CD4-positive, alpha-beta memory T cell (primary cell): Measurements from ENCODE around the gene SCO2. TPM values are rescaled to one million over a fixed set of nuclear protein-coding genes. Genes with fewer than 3 reads are reported as not detected.

Experiments used
- CTCF ChIA-PET: fragments of 350-600 bp; sonication (Branson Sonifier 250); formaldehyde crosslinking; loops from one replicate; lab custom pipeline; 2021; ENCODE audit warnings: inconsistent platforms; ENCODE audit not compliant: partially characterized antibody; lab: Charles Lee
- POLR2A ChIA-PET: fragments of 350-600 bp; sonication (Branson Sonifier 250); formaldehyde crosslinking; loops from one replicate; lab custom pipeline; 2021; ENCODE audit not compliant: partially characterized antibody; lab: Charles Lee
- DNase-seq, 5 donors: peaks; one replicate each; pipeline versions ENCODE4 v3.0.0 to v3.0.0-alpha.2; 2020 to 2022; ENCODE audit warnings: mixed read lengths in 1 of 5
- H3K27ac ChIP-seq: one replicate; pipeline ENCODE4 v1.7.0; 2013; ENCODE audit warnings: low read depth, low read length
- H3K27me3 ChIP-seq: 2 replicates; pipeline ENCODE4 v1.7.0; 2013; ENCODE audit warnings: mild to moderate bottlenecking, low read length, moderate library complexity; ENCODE audit not compliant: insufficient read depth
- H3K36me3 ChIP-seq: 2 replicates; pipeline ENCODE4 v1.7.0; 2013; ENCODE audit warnings: mild to moderate bottlenecking, low read length, moderate library complexity; ENCODE audit not compliant: insufficient read depth
- H3K4me1 ChIP-seq: 2 replicates; pipeline ENCODE4 v1.7.0; 2013; ENCODE audit warnings: mild to moderate bottlenecking, low read length, moderate library complexity; ENCODE audit not compliant: insufficient read depth
- H3K4me3 ChIP-seq, 2 donors: one replicate each; pipeline ENCODE4 v1.7.0; 2013; ENCODE audit warnings: low read length in 2 of 2, mild to moderate bottlenecking in 1 of 2
- H3K9me3 ChIP-seq, 2 donors: one replicate each; pipeline ENCODE4 v1.7.0; 2013; ENCODE audit warnings: low read length in 2 of 2, control low read depth in 1 of 2; ENCODE audit not compliant: control insufficient read depth in 1 of 2
- H3K27ac Mint-ChIP-seq, 7 donors: one replicate each; pipeline ENCODE4 v1.8.0; 2020 to 2021; ENCODE audit warnings: mixed read lengths in 7 of 7, mild to moderate bottlenecking in 6 of 7, inconsistent platforms in 3 of 7, moderate library complexity in 3 of 7
- H3K27me3 Mint-ChIP-seq, 2 donors: one replicate each; pipeline ENCODE4 v1.8.0; 2020 to 2021; ENCODE audit warnings: mixed read lengths in 2 of 2
- H3K36me3 Mint-ChIP-seq, 2 donors: one replicate each; pipeline ENCODE4 v1.8.0; 2020 to 2021; ENCODE audit warnings: mixed read lengths in 2 of 2, inconsistent platforms in 1 of 2, mild to moderate bottlenecking in 1 of 2
- H3K4me1 Mint-ChIP-seq, 4 donors: one replicate each; pipeline ENCODE4 v1.8.0; 2020 to 2021; ENCODE audit warnings: mixed read lengths in 4 of 4, mild to moderate bottlenecking in 1 of 4
- H3K4me3 Mint-ChIP-seq, 8 donors: one replicate each; pipeline ENCODE4 v1.8.0; 2020 to 2021; ENCODE audit warnings: mixed read lengths in 8 of 8, mild to moderate bottlenecking in 7 of 8, moderate library complexity in 6 of 8, inconsistent platforms in 3 of 8
- H3K9me3 Mint-ChIP-seq, 8 donors: one replicate each; pipeline ENCODE4 v1.8.0; 2020 to 2021; ENCODE audit warnings: mixed read lengths in 8 of 8, mild to moderate bottlenecking in 5 of 8, inconsistent platforms in 3 of 8, moderate library complexity in 1 of 8
- intact Hi-C: fragments of 100-400 bp; cut with micrococcal nuclease; formaldehyde crosslinking; loops from one replicate; pipeline ENCODE4 v1.15.1; 2023
- polyA plus RNA-seq, 2 donors: library from polyadenylated mRNA; unstranded; fragments of 300-500 nt; fragmentation: Illumina TruSeq; gene quantifications; one replicate each; pipeline ENCODE4 v1.2.3, GENCODE V29; 2021
- total RNA-seq, 2 experiments: library from RNA; stranded (reverse); gene quantifications; one replicate each; pipeline ENCODE4 v1.2.3, GENCODE V29; 2021

The SCO2 gene
- total and polyA plus RNA-seq, 4 experiments from 2014 or later, result 3.6 to 8.1 TPM; not detected in 2

DNA sequence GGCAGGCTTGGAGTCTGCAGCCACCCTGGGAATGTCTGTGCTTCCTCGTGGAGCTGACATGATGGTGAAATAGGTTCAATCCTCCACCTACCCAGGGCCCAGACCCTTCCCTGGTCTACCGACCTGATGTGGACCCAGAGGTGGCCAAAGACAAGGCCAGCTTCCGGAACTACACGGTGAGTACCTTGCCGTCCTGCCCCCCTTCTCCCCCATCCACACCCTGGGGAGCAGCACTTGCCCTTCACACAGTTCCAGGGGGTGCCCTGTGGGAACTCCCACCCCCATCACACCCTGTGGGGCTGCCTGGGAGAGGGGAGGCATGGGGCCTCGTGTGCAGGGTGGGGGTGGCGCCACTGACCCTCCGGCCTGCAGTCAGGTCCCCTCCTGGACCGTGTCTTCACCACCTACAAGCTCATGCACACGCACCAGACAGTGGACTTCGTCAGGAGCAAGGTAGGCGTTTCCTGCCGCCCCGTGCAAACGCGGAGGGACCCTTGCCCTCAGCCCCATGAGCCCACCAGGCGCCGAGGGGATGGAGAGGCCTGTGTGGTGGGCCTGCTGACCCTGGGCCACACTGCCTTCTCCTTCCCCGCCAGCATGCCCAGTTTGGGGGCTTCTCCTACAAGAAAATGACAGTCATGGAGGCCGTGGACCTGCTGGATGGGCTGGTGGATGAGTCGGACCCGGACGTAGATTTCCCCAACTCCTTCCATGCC, 38.0 kb downstream of the SCO2 start:
- H3K27me3 ChIP-seq, result no peaks in the 10 kb centered on the region
- no peaks in the 10 kb centered on the region for H3K36me3 ChIP-seq
- no peak for DNase-seq
- Mint-ChIP-seq H3K4me3 (no peak overlapping the region), H3K36me3 (no peaks in the 10 kb centered on the region), H3K27ac (no peak overlapping the region), H3K9me3 (no peaks in the 10 kb centered on the region), H3K27me3 (no peaks in the 10 kb centered on the region), H3K4me1 (peaks cover 5 to 13% (median 6%) of the 10 kb centered on the region in 4 donors)
- H3K4me1 ChIP-seq, result peaks cover 8% of the 10 kb centered on the region
- ChIA-PET CTCF (interaction anchor here (0.8 to 2.2 kb wide), 2 partner anchors 9 to 10 kb away, joined by 3 to 8 read pairs; no protein-coding TSS in a partner anchor), POLR2A (no interaction called here)
- intact Hi-C loops, result no loop called here
- H3K4me3 ChIP-seq, result no peak overlapping the region
- no peak overlapping the region for H3K27ac ChIP-seq
- H3K9me3 ChIP-seq, result no peaks in the 10 kb centered on the region

DNA sequence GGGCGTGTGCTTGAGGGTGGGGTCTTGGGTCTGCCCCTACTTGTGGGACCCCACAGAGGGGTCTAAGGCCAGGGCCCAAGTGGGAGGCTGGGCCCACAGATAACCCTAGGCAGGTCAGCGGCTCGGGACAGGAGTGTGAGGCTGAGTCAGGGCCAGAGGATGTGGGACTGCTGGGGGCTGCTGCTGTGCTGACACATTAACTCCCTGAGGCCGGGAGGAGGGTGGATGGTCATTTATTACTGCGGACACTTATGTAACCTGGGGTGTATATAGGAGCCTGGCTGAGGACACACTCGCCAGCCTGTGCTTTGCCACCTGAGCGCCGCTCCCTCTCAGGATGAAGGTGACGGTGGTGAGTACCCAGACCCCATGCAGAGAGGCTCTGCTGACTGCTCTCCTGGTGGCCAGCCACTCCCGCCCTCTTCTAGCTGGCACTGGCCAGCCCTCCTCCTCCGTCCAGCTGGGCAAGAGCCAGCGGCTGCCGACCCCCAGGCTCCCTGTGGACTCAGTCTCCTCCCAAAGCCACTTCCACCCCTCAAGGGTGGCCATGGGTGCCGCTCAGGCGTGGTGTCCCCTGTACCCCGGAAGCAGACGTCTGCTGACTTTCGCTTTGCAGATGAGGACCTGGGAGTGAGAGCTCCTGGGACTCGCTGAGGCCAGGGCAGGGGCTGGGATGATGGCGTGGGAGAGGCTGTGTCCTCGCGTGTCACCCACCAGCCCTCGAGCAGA, 38.7 kb downstream of the SCO2 start, which contains the start of gene MIOX:
MIOX (plus strand) TSS at position 299 of the 729 bp plus-strand sequence; CDS start at position 338, 39 bp downstream.
- ChIA-PET POLR2A (no interaction called here), CTCF (interaction anchor here (0.8 to 2.2 kb wide), 2 partner anchors 8 to 11 kb away, joined by 3 to 8 read pairs; no protein-coding TSS in a partner anchor)
- Histone ChIP-seq H3K36me3 (no peaks in the 10 kb centered on the region), H3K27me3 (no peaks in the 10 kb centered on the region), H3K4me1 (peaks cover 15% of the 10 kb centered on the region), H3K9me3 (no peaks in the 10 kb centered on the region), H3K27ac (no peak within 1 kb of the TSS), H3K4me3 (no peak within 1 kb of the TSS)
- H3K4me1 Mint-ChIP-seq, result peaks cover 5 to 13% (median 6%) of the 10 kb centered on the region in 4 donors
- no peaks in the 10 kb centered on the region for H3K9me3 Mint-ChIP-seq
- H3K4me3 Mint-ChIP-seq, result no peak within 1 kb of the TSS
- H3K36me3 Mint-ChIP-seq, result no peaks in the 10 kb centered on the region
- DNase-seq, result no peak
- intact Hi-C loops, result no loop called here
- H3K27ac Mint-ChIP-seq, result peak within 1 kb of the TSS in 2 of 7 donors; percentile 4 to 30
- no peaks in the 10 kb centered on the region for H3K27me3 Mint-ChIP-seq

DNA sequence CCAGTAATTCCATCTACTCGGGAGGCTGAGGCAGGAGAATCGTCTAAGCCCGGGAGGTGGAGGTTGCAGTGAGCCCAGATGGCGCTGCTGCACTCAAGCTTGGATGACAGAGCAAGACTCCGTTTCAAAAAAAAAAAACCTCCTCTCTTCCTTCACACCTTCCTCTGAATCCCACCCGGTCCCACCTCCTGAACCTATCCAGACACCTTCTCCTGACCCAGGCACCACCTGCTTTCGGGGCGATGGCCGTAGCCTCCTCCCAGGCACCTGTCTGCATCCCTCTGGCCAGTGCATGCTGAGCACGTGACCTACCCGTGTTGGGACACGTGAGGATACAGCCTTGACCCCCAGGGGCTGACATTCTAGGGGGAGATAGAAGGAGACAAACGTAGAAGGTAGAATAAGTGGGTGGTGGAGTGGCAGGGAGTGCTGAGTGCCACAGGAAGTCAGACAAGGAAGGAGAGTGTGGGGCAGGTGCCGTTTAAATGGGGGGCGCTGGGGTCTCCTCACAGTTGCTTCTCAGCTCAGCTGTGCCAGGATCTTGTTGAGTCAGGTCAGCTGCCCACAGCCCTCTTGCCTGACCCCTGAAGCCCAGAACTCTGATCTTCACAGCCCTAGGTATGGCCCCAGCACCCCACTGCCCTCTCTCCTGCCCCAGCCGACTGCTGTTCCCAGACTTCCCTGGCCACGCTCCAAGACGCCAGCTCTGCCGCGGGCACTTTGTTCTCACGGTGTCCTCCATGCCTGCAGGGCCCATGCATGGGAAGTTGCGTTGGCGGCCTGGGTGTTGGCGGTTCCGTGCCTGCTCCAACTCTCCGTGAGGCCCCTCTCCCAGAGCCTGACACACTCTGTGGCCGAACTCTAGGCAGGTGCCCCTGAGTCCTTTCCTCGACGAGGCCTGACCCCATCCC, 39.9 kb downstream of the SCO2 start:
- H3K27ac Mint-ChIP-seq, result peak overlapping the region in 1 of 7 donors; percentile 30
- no peak overlapping the region for H3K4me3 ChIP-seq
- H3K4me3 Mint-ChIP-seq, result peak overlapping the region in 1 of 8 donors; percentile 7
- no peaks in the 10 kb centered on the region for H3K27me3 ChIP-seq
- no peaks in the 10 kb centered on the region for H3K27me3 Mint-ChIP-seq
- H3K27ac ChIP-seq, result no peak overlapping the region
- no peaks in the 10 kb centered on the region for H3K9me3 Mint-ChIP-seq
- intact Hi-C loops, result no loop called here
- DNase-seq, result no peak
- no peaks in the 10 kb centered on the region for H3K9me3 ChIP-seq
- CTCF ChIA-PET, result interaction anchor here (0.9 to 2.2 kb wide), 2 partner anchors 12 to 13 kb away, joined by 5 to 8 read pairs; no protein-coding TSS in a partner anchor
- peaks cover 11% of the 10 kb centered on the region for H3K4me1 ChIP-seq
- H3K36me3 Mint-ChIP-seq, result no peaks in the 10 kb centered on the region
- peaks cover 0 to 7% (median 2%) of the 10 kb centered on the region in 4 donors for H3K4me1 Mint-ChIP-seq
- H3K36me3 ChIP-seq, result no peaks in the 10 kb centered on the region
- POLR2A ChIA-PET, result no interaction called here

DNA sequence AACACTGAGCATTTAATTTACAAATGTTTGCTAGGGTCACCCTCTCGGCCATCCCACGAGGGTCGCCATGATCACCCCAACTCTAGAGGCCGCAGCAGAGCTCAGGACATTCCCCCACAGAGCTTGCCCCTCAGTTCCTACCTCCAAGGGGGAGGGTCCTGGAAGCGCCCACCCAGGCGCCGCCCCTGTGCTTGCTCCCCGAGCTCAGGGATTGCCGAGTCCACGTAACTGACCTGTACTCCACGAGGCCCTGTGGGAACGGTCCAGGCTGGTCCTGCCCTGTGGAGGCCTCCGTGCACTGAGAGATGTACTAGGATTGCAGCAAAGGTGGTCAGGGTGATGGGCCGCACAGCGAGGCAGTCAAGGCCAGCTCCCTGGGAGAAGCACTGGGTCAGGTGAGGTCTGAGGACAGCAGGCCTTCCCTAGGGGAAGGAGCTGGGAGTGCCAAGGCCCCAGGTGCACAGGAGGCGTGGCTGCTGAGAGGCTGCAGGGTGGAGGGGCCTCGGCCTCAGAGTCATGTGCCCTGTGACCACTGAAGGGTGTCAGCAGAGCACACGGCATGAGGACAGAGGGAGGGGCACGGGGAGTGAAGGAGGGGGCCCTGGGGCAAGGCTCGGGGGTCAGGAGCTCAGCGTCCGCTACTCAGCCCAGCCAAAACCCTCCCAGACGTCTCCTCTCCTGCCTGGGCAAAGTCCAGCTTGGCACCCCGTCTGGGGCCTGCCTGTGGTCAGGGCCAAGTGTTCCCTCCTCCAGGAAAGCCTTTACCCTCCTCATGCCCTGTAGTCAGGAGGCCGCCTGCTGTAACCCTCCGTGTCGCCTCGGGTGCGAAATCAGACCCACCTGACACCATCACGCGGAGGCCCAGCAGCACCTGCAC, 41.2 kb downstream of the SCO2 start:
- no peak for DNase-seq
- peak overlapping the region in 3 of 8 donors; percentile 21 to 48 (median 46) for H3K4me3 Mint-ChIP-seq

GRCh38 chr22:50483556-50483955, 41.8 kb downstream of the SCO2 start:
- Histone ChIP-seq H3K27me3 (no peaks in the 10 kb centered on the region), H3K4me3 (no peak overlapping the region), H3K36me3 (no peaks in the 10 kb centered on the region), H3K4me1 (peaks cover 11% of the 10 kb centered on the region), H3K27ac (no peak overlapping the region), H3K9me3 (no peaks in the 10 kb centered on the region)
- DNase-seq, result no peak
- no peaks in the 10 kb centered on the region for H3K9me3 Mint-ChIP-seq
- H3K27ac Mint-ChIP-seq, result no peak overlapping the region
- ChIA-PET POLR2A (interaction anchor here (0.6 to 4.1 kb wide), 2 partner anchors 14 to 42 kb away, joined by 3 to 39 read pairs; no protein-coding TSS in a partner anchor), CTCF (interaction anchor here (0.9 kb wide), 1 partner anchor 42 kb away, joined by 4 read pairs; the partner anchor contains the start of gene SCO2)
- intact Hi-C loops, result no loop called here
- no peaks in the 10 kb centered on the region for H3K36me3 Mint-ChIP-seq
- peaks cover 2 to 15% (median 9%) of the 10 kb centered on the region in 4 donors for H3K4me1 Mint-ChIP-seq
- no peak overlapping the region for H3K4me3 Mint-ChIP-seq
- no peaks in the 10 kb centered on the region for H3K27me3 Mint-ChIP-seq

More for the DNA sequence above, 41.2 kb downstream of the SCO2 start:
- H3K27me3 ChIP-seq, result no peaks in the 10 kb centered on the region
- Mint-ChIP-seq H3K27ac (no peak overlapping the region), H3K4me1 (peaks cover 2 to 15% (median 9%) of the 10 kb centered on the region in 4 donors), H3K9me3 (no peaks in the 10 kb centered on the region), H3K36me3 (no peaks in the 10 kb centered on the region), H3K27me3 (no peaks in the 10 kb centered on the region)
- ChIA-PET POLR2A (interaction anchor here (0.6 to 4.1 kb wide), 2 partner anchors 15 to 42 kb away, joined by 3 to 39 read pairs; no protein-coding TSS in a partner anchor), CTCF (interaction anchor here (0.9 kb wide), 2 partner anchors 14 to 41 kb away, joined by 4 to 5 read pairs; partner anchors contain the start of gene SCO2)
- intact Hi-C loops, result no loop called here
- H3K4me3 ChIP-seq, result no peak overlapping the region
- H3K27ac ChIP-seq, result no peak overlapping the region
- H3K9me3 ChIP-seq, result no peaks in the 10 kb centered on the region
- no peaks in the 10 kb centered on the region for H3K36me3 ChIP-seq
- H3K4me1 ChIP-seq, result peaks cover 11% of the 10 kb centered on the region

DNA sequence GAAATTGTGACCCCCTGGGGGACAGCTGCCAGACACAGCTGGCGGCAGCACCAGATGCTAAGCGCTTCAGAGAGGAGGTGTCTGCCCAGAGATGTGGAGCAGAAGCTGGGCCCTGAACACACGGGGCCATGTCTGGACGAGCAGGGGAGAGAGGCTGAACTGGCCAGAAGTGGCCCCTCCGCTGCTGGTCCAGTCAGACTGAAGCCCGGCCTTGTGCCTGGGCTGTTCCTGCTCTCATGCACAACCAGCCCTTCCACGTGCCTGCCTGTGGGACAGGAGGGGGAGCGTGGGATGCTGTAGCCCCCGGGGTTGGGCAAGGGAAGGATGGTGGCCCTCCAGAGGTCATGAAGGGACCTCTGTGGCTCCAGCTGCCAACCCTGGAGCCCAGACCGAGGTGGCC, 42.3 kb downstream of the SCO2 start:
- H3K27me3 Mint-ChIP-seq, result no peaks in the 10 kb centered on the region
- H3K27me3 ChIP-seq, result no peaks in the 10 kb centered on the region
- no peak overlapping the region for H3K4me3 ChIP-seq
- no peaks in the 10 kb centered on the region for H3K36me3 Mint-ChIP-seq
- intact Hi-C loops, result no loop called here
- H3K4me1 Mint-ChIP-seq, result peaks cover 2 to 15% (median 9%) of the 10 kb centered on the region in 4 donors
- ChIA-PET CTCF (interaction anchor here (1.1 kb wide), 1 partner anchor 17 kb away, joined by 5 read pairs; no protein-coding TSS in a partner anchor), POLR2A (interaction anchor here (1.0 to 4.1 kb wide), 2 partner anchors 14 to 39 kb away, joined by 5 to 39 read pairs; no protein-coding TSS in a partner anchor)
- peaks cover 11% of the 10 kb centered on the region for H3K4me1 ChIP-seq
- H3K27ac Mint-ChIP-seq, result no peak overlapping the region
- no peaks in the 10 kb centered on the region for H3K36me3 ChIP-seq
- H3K9me3 Mint-ChIP-seq, result no peaks in the 10 kb centered on the region
- H3K4me3 Mint-ChIP-seq, result peak overlapping the region in 3 of 8 donors; percentile 26 to 67 (median 60)
- no peak for DNase-seq
- H3K9me3 ChIP-seq, result no peaks in the 10 kb centered on the region
- H3K27ac ChIP-seq, result no peak overlapping the region
